Measurements from ENCODE around the gene ATP6V1B1.

The ATP6V1B1 gene

GRCh38 chr2:70901227-70902066 is 34.3 kb upstream of the ATP6V1B1 start:
- DNase-seq (ENCODE audit: low read depth in 2 of 2, low spot score in 1 of 2), result no peak

DNA sequence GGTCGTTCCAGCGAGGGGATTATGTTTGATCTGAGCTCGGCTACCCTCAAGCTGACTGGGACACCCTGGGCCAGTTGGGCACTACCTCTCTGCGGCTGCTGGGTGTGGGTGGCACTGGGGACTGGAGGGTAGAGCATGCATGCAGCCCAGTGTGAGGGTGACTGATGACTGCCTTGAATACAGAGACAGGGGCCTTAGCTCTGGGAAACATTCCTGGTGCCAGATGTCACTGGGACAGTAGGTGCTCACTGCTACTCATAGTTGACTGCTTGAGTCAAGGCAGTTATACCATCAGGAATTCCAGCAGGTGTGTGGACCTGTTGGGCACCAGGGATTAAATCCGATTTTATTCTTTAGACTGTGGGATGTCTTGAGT is 33.6 kb upstream of the ATP6V1B1 start:
- DNase-seq (ENCODE audit: low read depth in 2 of 2, low spot score in 1 of 2), result no peak

DNA sequence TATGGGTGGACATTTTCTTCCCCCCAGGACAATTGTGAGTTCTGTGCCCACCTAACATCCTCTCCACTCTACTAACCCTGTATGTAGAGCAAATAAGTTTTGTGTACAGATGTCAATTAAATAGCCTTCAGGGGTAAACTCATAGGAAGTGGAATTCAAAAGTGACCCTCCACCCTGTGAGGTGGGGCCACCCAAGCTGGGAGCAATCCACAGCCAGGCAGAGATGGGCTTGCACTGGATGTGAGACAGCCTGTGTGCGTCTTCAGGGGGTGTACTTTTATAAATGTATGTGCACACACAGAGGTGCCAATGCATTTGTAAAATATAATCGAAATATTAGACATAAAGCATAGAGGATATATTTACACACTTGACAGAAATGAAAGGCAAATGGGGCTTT is 33.1 kb upstream of the ATP6V1B1 start:
- no peak for DNase-seq (ENCODE audit: low read depth in 2 of 2, low spot score in 1 of 2)

DNA sequence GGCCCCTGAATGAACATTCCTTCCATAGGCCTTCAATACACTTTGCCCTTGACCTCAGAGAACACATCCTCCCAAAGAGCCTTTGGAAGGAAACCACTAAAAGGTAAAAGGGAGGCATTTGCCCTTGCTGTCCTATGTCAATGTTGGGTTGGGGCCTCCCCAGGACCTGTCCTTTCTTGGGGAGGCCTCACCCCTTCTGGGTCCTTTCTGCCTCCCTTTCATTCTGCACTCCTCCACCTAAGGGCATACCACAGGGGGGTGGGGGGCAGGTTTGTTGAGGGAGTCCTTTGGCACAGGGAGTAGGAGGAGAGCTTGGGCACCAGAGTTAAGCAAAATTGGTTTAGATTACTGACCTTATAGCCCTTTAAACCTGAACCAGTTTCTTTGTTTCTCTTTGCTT is 32.5 kb upstream of the ATP6V1B1 start:
- DNase-seq (ENCODE audit: low read depth in 2 of 2, low spot score in 1 of 2), result no peak

- DNase-seq (ENCODE audit: low read depth in 2 of 2, low spot score in 1 of 2), result no peak
Observed at GRCh38 chr2:70903641-70904340, 31.9 kb upstream of the ATP6V1B1 start.

GRCh38 chr2:70904371-70905216 is 31.1 kb upstream of the ATP6V1B1 start:
- DNase-seq (ENCODE audit: low read depth in 2 of 2, low spot score in 1 of 2), result no peak

- no peak for DNase-seq (ENCODE audit: low read depth in 2 of 2, low spot score in 1 of 2)
Observed at GRCh38 chr2:70905443-70906421, 30.0 kb upstream of the ATP6V1B1 start.

DNA sequence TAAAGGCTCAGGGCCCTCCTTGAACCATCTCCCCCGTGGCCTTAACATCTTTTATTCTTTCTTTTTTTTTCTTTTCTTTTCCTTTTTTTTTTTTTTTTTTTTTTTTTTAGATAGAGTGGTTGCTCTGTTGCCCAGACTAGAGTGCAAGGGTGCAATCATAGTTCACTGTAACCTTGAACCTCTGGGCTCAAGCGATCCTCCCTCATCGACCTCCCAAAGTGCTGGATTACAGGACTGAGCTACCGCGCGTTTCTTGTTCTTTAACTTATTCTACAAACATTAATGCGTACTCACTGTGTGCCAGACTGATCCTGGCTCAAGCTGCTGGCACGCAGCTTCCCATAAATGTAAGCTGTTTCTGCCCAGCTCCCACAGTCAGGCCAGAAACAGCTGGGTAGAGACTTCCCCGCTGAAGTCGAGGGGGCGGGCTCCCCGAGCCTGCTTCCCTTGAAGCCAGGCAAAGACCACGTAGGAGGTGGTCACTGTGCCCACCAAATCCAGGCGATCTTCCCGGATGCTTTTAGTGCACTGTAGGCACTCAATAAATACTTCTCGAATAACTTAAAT is 29.2 kb upstream of the ATP6V1B1 start:
- no peak for DNase-seq (ENCODE audit: low read depth in 2 of 2, low spot score in 1 of 2)

GRCh38 chr2:70907130-70908057 is 28.3 kb upstream of the ATP6V1B1 start:
- DNase-seq (ENCODE audit: low read depth in 2 of 2, low spot score in 1 of 2), result no peak

- DNase-seq (ENCODE audit: low read depth in 2 of 2, low spot score in 1 of 2), result no peak
Observed at GRCh38 chr2:70916291-70916690, 19.4 kb upstream of the ATP6V1B1 start.

- DNase-seq (ENCODE audit: low read depth in 2 of 2, low spot score in 1 of 2), result no peak
Observed at GRCh38 chr2:70918016-70918415, 17.7 kb upstream of the ATP6V1B1 start.

GRCh38 chr2:70919672-70920366 is 15.9 kb upstream of the ATP6V1B1 start:
- DNase-seq (ENCODE audit: low read depth in 2 of 2, low spot score in 1 of 2), result peak; percentile 40 to 50

GRCh38 chr2:70920367-70920715 is 15.4 kb upstream of the ATP6V1B1 start:
- no peak for DNase-seq (ENCODE audit: low read depth in 2 of 2, low spot score in 1 of 2)

- no peak for DNase-seq (ENCODE audit: low read depth in 2 of 2, low spot score in 1 of 2)
Observed at GRCh38 chr2:70921031-70921430, 14.7 kb upstream of the ATP6V1B1 start.

GRCh38 chr2:70921839-70922234 is 13.9 kb upstream of the ATP6V1B1 start:
- no peak for DNase-seq (ENCODE audit: low read depth in 2 of 2, low spot score in 1 of 2)

DNA sequence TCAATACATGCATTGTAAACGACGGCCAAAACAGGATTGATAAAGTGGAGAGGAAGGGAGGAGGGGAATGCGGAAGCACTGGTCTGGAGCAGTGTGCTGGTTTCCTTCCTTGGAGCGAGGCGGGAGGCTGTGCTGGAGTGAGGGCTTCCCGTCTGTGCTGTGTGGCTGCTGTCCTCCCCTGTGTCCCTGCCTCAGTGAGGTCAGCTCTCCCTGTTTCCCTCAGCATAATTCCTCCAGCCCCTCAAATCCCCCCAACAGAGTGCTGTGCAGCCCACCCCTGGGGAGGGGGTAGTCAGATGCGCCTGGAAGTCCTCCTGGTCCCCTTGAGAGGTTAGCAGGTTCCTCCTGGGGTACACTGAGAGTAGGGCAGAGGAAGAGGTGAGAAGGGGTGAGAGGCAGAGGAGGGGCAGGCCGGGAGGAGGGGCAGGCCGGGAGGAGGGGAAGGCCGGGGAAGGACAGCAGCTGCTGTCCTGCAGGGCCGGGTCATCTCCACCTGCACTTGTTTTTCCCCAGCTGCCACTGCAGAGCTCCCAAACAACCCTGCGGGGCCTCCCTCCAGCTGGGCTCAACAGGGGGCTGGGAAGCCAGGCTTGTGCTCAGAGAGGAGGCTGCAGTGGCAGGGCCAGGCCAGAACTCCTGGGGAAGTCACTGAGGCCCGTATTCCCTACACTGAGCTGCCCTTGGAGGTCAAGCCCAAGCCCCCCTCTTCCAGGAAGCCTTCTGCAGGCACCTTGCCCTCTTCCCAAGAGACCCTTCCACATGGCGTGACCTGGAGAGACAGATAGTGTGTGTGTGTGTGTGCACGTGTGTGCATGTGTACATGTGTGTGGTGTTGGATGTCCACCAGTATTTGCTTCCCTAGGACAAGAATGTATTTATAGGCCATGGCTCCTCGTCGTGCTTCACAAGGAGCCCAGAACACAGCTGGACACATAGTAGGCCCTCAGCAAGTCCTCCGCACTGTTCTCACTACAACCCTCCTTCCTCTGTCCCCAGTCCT is 13.2 kb upstream of the ATP6V1B1 start:
- no peak for DNase-seq (ENCODE audit: low read depth in 2 of 2, low spot score in 1 of 2)

DNA sequence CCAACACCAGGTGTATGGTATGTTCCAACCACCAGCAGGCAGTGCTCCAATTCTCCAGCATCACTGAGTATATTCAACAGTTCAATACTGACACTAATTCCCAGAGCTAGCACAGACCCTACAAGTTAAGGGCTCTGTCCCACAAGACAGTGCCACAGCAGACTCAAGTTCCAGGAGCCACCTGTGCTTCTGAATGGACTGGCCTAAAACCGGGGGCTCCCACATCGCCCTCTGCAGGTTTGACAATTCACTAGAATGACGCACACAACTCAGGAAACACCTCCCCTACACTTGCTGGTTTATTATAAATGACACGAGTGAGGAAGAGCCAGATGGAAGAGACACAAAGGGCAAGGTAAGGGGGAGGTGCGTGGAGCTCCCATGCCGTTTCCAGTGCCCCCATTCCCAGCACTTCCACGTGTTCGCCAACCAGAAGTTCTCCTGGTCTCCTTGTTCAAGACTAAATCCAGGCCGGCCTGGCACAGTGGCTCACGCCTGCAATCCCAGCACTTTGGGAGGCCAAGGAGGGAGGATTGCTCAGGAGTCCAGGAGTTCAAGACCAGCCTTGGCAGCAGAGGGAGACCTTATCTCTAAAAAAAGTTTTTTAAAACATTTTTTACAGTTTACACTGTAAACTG is 12.2 kb upstream of the ATP6V1B1 start:
- no peak for DNase-seq (ENCODE audit: low read depth in 2 of 2, low spot score in 1 of 2)
